Measurements from ENCODE around the gene CD300LD. TPM values are rescaled to one million over a fixed set of nuclear protein-coding genes. Genes with fewer than 3 reads are reported as not detected.

The CD300LD gene
- total RNA-seq (1 to 10 TPM in 1 of 7 donors, not detected in 6; 1.4 TPM), polyA plus RNA-seq (under 1 TPM in 1 of 3 donors, not detected in 2; 0.06 TPM)
- long read RNA-seq, donor 1: 0 reads
- long read RNA-seq, donor 2: 0 reads

DNA sequence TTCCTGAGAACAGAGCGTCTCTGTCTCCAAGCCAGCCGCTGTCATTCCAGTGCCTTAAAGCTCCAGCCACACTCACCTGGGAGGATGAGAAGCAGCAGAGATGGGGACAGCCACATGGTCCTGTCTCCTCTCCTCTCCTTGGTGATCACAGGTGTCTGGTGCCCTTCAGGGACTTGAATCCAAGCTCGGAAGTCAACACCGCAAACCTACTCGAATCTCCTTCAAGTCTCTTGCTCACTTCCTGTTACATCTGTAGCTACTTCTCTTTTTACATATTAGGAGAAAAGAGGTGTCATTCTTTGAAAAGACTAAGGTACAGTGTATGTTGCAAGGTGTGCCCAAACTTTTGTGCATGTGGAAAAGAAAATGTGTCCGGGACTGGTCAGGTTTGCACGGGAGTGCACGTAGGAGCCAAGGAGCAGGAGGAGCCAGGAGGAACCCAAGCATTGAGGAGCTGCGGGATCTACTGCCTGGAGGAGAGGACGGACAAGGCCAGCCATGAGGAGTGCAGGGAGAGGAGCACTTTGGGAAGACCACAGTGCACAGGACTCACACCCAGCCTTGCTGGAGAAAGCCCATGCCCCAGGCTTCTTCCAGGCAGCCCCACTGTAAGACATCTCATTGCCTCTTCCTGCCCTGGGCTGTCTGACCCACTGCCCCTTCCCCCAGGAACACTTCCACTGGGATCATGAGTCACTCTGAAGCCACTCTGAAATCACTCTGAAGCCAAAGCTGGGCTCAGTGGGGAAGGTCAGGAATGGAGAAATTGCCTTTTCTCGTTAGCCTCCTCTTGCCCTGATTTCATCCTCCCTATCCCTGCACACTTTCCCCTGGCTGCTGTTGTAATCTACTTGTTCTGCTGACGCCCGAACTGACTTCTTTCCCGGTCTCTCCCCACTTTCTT, at the start of gene CD300LD:
TSS of gene CD300LD (minus strand) at position 197 of the 904 bp plus-strand sequence. CDS start at position 116, 81 bp downstream.
- H3K9me3 ChIP-seq: no peaks in the 10 kb centered on the region
- WGBS, 5 donors: 56 to 67% (median 65%) methylated on average over 14 of the region's 14 CpGs
- no peak for DNase-seq
- H3K4me3 ChIP-seq: no peak within 1 kb of the TSS
- H3K27me3 ChIP-seq (replicated peaks in 1 of 7): peaks cover 0 to 35% (median 0%) of the 10 kb centered on the region in 7 donors
- H3K27ac ChIP-seq: peak within 1 kb of the TSS in 3 of 8 donors; percentile 36 to 71 (median 66)
- H3K36me3 ChIP-seq: no peaks in the 10 kb centered on the region
- TF ChIP-seq POLR2AphosphoS5 (IDR thresholded peaks at IDR 0.05) (no peak), POLR2A (IDR thresholded peaks at IDR 0.05) (no peak)
- TF ChIP-seq, protein P1, sequence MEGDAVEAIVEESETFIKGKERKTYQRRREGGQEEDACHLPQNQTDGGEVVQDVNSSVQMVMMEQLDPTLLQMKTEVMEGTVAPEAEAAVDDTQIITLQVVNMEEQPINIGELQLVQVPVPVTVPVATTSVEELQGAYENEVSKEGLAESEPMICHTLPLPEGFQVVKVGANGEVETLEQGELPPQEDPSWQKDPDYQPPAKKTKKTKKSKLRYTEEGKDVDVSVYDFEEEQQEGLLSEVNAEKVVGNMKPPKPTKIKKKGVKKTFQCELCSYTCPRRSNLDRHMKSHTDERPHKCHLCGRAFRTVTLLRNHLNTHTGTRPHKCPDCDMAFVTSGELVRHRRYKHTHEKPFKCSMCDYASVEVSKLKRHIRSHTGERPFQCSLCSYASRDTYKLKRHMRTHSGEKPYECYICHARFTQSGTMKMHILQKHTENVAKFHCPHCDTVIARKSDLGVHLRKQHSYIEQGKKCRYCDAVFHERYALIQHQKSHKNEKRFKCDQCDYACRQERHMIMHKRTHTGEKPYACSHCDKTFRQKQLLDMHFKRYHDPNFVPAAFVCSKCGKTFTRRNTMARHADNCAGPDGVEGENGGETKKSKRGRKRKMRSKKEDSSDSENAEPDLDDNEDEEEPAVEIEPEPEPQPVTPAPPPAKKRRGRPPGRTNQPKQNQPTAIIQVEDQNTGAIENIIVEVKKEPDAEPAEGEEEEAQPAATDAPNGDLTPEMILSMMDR (IDR thresholded peaks at IDR 0.05 in 8 of 11, conservative IDR thresholded peaks at IDR 0.05 in 3 of 11): no peak
- H3K4me1 ChIP-seq: peaks cover 0 to 12% (median 0%) of the 10 kb centered on the region in 6 donors
- intact Hi-C loops (cut with DNase I; ENCODE audit: low total_unique reads): no loop called here

DNA sequence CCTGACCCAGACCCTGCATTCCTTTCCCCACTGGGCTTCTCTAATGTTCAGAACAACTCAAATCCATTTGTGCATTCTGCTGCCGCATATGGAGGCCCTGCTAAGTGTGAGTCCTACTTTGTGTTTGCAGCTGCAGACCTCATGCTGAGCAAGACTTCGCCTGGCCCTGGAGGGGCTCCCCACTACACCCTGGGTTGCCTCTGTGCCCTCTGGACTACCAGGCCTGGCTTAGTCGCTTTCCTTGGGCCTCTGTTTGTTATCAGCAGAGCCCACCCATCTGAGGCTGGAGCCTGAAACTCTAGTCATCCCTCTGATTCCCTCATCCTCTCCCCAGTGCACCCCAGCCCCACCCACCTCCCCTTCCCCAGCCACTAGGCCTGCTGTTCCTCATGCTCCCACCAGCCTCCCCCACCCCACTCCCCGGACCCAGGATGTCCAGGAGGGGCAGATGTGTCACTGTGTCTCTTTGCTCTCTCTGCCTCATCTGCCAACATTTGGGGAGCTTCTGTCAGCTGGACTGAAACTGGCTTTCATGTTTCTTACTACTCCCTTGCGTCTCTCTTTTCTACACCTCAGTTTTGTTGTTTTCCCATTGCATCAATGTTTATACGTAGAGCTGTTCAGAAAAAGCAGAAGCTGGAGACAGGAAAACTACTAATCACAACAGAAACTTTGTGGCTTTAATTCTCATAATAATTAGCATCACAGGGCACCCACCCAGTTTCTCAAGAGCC, 49.3 kb upstream of the CD300LD start:
- TF ChIP-seq POLR2AphosphoS5 (IDR thresholded peaks at IDR 0.05): no peak
- no peaks in the 10 kb centered on the region for H3K9me3 ChIP-seq
- DNase-seq: no peak
- intact Hi-C loops (cut with DNase I; ENCODE audit: low total_unique reads): no loop called here
- H3K4me3 ChIP-seq: no peak overlapping the region
- no peaks in the 10 kb centered on the region for H3K36me3 ChIP-seq
- peaks cover 13 to 63% (median 45%) of the 10 kb centered on the region in 6 donors for H3K4me1 ChIP-seq
- peaks cover 0 to 63% (median 7%) of the 10 kb centered on the region in 7 donors for H3K27me3 ChIP-seq (replicated peaks in 1 of 7)
- WGBS, 5 donors: 50 to 70% (median 58%) methylated on average over 6 of the region's 6 CpGs
- peak overlapping the region in 4 of 8 donors; percentile 24 to 73 (median 62) for H3K27ac ChIP-seq

DNA sequence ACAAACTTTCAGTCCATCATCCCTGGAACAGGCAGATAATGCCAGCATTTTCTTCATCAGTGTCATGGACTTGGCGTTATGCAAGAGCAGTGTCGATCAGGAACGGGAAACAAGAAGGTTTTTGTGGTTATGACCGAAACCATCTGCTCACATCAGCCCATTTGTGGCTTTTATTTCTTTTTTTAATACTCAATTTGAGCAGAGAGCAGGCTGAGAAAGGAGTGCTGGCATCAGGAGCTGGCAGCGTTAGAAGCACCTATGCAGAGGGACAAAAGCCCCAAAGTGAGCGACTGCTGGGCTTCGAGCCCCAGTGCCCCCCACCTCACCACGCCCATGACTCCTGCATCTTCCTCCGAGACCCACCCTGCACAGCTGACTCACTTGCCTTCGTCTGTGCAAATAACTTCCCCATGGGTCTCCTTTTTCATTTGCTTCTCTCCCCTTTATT, 47.6 kb upstream of the CD300LD start:
- WGBS, 5 donors: 16 to 29% (median 26%) methylated on average over 10 of the region's 10 CpGs
- Histone ChIP-seq H3K36me3 (no peaks in the 10 kb centered on the region), H3K27ac (peak overlapping the region in 5 of 8 donors; percentile 13 to 73 (median 54)), H3K27me3 (replicated peaks in 1 of 7) (peaks cover 0 to 73% (median 15%) of the 10 kb centered on the region in 7 donors), H3K4me1 (peaks cover 13 to 59% (median 45%) of the 10 kb centered on the region in 6 donors), H3K4me3 (peak overlapping the region in 1 of 8 donors; percentile 14), H3K9me3 (no peaks in the 10 kb centered on the region)
- DNase-seq: no peak
- TF ChIP-seq POLR2AphosphoS5 (IDR thresholded peaks at IDR 0.05): peak in 2 of 3 donors; percentile 18 to 39
- TF ChIP-seq POLR2A (IDR thresholded peaks at IDR 0.05): no peak
- intact Hi-C loops (cut with DNase I; ENCODE audit: low total_unique reads): no loop called here

DNA sequence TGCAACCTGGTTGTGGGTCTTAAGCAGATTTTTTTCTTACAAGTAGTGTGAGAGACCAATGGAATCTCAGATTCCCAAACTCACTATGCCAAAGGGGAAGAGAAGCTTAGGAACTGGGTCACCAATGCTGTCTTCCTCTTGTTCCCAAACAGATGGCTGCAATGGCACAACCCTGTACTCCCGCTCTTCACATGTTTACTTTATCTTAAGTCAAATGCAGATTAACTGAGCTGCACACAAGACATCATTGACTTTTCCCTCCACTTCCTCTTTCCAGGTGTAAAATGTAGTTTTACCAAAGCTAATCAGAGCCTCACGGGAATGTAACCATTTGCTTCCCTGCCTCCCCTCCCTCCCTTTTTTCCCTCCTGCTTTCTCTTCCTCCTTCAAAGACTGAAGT, 45.8 kb upstream of the CD300LD start:
- intact Hi-C loops (cut with DNase I; ENCODE audit: low total_unique reads): no loop called here
- Histone ChIP-seq H3K9me3 (no peaks in the 10 kb centered on the region), H3K36me3 (no peaks in the 10 kb centered on the region), H3K4me1 (peaks cover 13 to 67% (median 47%) of the 10 kb centered on the region in 6 donors), H3K4me3 (no peak overlapping the region), H3K27me3 (replicated peaks in 1 of 7) (peaks cover 0 to 79% (median 15%) of the 10 kb centered on the region in 7 donors), H3K27ac (peak overlapping the region in 3 of 8 donors; percentile 56 to 73 (median 69))
- DNase-seq: no peak
- 53 to 76% (median 68%) methylated on average over 2 of the region's 2 CpGs for WGBS, 5 donors
- TF ChIP-seq POLR2A (IDR thresholded peaks at IDR 0.05) (no peak), POLR2AphosphoS5 (IDR thresholded peaks at IDR 0.05) (no peak)
- TF ChIP-seq, protein P1 (IDR thresholded peaks at IDR 0.05 in 8 of 11, conservative IDR thresholded peaks at IDR 0.05 in 3 of 11): no peak

Measured in spleen (tissue), 13 donors.